GM21390 (cell line): ENCODE measurements around the gene PAPSS2.
"Not testable (repeated sequence)": the region's sequence is repeated elsewhere in the genome, so short reads cannot be mapped to it uniquely, and the experiment has no call there.

Source experiments
- ATAC-seq: cut with Tn5 transposase; IDR thresholded peaks from one replicate; pipeline ENCODE4 v1.9.1; 2021; ENCODE audit not compliant: unreplicated experiment

PAPSS2 gene

GRCh38 chr10:87642486-87642885, 17.2 kb upstream of the PAPSS2 start:
- ATAC-seq = no peak

GRCh38 chr10:87642988-87643387, 16.7 kb upstream of the PAPSS2 start:
- ATAC-seq = no peak

GRCh38 chr10:87643920-87644319, 15.8 kb upstream of the PAPSS2 start:
- no peak for ATAC-seq

GRCh38 chr10:87644500-87644899, 15.2 kb upstream of the PAPSS2 start:
- not testable (repeated sequence) for ATAC-seq

- no peak for ATAC-seq
Measured at GRCh38 chr10:87646192-87646909, 13.3 kb upstream of the PAPSS2 start.

GRCh38 chr10:87646935-87647334, 12.7 kb upstream of the PAPSS2 start:
- no peak for ATAC-seq

- ATAC-seq = no peak
Measured at GRCh38 chr10:87650838-87651589, 8.7 kb upstream of the PAPSS2 start.

GRCh38 chr10:87651801-87652200, 7.9 kb upstream of the PAPSS2 start:
- no peak for ATAC-seq

- ATAC-seq = no peak
Measured at GRCh38 chr10:87652261-87652660, 7.4 kb upstream of the PAPSS2 start.

GRCh38 chr10:87654212-87654611, 5.5 kb upstream of the PAPSS2 start:
- no peak for ATAC-seq

GRCh38 chr10:87656431-87657072, 3.1 kb upstream of the PAPSS2 start:
- no peak for ATAC-seq

- no peak for ATAC-seq
Measured at GRCh38 chr10:87657371-87657770, 2.3 kb upstream of the PAPSS2 start.

- no peak for ATAC-seq
Measured at GRCh38 chr10:87658321-87658795, 1.3 kb upstream of the PAPSS2 start.

- no peak for ATAC-seq
Measured at GRCh38 chr10:87658858-87659555, 671 bp upstream of the PAPSS2 start.

GRCh38 chr10:87660484-87661133, 931 bp downstream of the PAPSS2 start:
- no peak for ATAC-seq

- ATAC-seq = no peak
Measured at GRCh38 chr10:87661861-87662785, 2.4 kb downstream of the PAPSS2 start.

- no peak for ATAC-seq
Measured at GRCh38 chr10:87664276-87664701, 4.6 kb downstream of the PAPSS2 start.

GRCh38 chr10:87667493-87667892, 7.8 kb downstream of the PAPSS2 start:
- ATAC-seq = no peak

- ATAC-seq = no peak
Measured at GRCh38 chr10:87668324-87669074, 8.8 kb downstream of the PAPSS2 start.
